ENCODE data around the gene THTPA.
A peak's percentile ranks its signal among the peaks of the same experiment; 100 is the strongest.

Gene THTPA

DNA sequence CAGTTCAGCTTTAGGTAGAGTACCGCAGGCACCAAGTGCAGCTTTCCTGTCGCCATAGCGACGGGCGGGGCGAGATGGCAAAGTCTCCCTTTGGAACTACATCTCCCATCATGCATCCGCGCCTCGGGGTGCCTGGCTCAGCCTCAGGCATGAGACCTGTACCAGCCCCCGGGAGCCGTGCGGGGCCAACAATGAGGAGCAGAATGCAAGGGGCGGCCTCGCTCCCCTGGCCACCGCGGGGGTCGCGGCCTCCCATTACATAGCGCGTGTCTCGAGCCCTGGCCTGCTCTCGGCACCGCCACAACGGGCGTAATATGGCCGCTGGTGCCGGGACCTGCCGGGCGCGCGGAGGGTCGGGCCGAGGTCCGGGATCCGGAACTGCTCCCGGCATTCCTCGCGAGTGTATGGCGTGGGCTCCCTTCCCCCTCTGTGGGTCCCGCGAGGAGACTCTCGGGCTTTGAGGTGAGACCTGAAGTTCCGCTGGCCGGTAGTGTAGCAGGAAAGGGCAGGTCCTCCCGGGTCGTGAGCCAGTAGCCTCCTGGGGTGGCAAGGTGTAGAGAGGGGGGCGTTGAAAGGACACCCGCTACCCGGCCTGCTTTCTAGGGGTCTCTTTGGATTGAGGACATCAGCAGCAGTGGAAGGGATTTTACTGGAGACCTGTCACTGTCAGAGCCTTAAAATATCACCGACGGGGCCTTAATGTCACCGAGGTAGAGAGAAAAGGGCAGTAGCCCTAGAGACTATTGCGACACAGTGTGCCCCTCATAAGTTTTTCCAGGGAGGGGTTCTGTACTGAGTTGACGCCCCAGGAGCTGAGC is at the start of gene THTPA:
Gene THTPA, plus strand, starts transcription at position 390 of the 818 bp plus-strand sequence. CDS start 487 bp downstream, outside the sequence.
- peak; percentile 93 for DNase-seq

DNA sequence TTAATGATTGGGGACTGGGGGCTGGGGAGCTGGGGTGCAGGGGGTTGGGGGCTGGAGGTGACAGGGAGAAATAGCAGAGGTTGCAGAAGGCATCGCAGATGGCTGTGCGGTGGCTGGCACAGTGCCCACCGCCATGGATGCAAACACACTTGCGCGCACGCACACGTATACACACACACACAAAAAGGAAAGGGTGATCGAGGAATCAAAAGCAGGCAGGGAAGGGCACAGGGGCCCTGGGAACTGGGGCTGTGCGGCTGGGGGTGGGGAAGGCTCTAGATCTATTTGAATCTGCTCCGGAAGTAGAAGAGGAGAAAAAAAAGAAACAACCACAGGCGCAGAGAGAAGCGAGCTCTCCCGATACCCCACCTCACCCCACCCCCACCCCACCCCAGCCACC is 43.9 kb upstream of the THTPA start:
- DNase-seq: no peak

- no peak for DNase-seq
Observed at GRCh38 chr14:23513005-23513817, 42.9 kb upstream of the THTPA start.

- DNase-seq: no peak
Observed at GRCh38 chr14:23513818-23514643, 42.0 kb upstream of the THTPA start.

- DNase-seq: no peak
Observed at GRCh38 chr14:23514644-23514957, 41.5 kb upstream of the THTPA start.

- DNase-seq: no peak
Observed at GRCh38 chr14:23517650-23518326, 38.3 kb upstream of the THTPA start.

- DNase-seq: no peak
Observed at GRCh38 chr14:23518709-23519108, 37.4 kb upstream of the THTPA start.

GRCh38 chr14:23520899-23521533 is 35.1 kb upstream of the THTPA start:
- DNase-seq: no peak

DNA sequence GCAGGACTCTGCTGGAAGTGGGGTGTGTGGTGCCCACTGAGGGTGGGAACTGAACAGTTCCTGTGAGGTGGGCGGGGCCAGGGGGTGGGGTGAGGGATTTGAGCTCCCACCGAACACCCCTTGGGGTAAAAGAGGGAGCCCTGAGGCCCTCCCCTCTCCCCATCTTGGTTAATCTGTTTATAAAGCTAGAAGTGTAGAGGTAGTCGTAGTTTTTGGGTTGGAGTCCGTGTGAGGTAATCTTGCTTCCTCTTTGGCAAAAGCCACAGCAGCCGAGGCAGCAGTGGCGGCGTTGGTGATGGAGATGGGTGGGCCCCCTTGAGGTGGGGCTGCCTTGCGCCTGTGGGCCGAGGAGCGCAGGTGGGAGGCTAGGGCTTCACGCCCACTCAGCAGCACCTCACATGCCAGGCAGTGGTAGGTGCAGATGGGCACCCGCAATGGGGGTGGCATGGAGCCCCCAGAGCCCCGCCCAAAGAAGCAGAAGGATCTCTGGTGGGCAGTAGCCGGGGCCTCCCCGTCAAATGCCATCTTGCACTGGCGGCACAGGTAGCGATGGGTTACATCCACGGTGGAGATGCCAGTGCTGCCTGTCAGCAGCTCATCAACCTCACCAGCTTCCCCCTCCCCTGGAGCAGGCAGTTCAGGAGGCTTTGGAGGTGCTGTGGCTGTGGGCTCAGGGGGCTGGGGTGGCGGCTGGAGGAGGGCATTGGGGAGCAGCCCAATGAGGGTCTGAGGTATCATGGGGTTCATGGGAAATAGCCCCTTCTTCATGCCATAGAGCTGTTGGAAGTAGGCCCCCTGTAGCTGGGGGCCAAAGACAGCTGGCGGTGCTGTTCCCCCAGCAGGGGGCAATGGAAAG is 34.1 kb upstream of the THTPA start:
- DNase-seq: no peak

DNA sequence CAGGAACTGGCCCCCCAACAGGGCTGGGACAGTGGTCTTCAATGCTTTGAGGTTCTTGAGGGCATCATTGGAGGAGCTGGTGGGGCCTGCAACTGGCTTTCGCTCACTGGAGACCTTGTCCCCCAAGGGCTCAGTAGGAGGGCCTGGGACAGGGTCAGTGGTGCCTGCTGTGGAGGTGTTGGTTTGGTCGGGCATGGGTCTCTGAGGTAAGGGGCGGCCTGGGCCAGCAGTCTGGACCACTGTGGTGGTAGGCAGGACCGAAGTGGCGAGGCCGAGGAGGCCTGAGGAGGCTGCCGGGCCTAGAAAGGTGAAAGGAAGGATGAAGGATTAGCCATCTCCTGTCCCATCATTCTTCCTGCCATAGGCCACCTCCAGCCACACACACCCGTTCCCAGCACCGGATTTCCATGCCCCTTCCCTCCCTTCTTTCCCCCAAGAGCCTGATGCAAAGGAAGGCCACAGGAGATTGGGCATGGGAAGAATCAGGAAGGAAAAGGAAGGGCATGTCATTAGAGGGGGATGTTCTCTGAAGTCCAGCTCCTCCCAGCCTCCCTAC is 33.4 kb upstream of the THTPA start:
- no peak for DNase-seq

DNA sequence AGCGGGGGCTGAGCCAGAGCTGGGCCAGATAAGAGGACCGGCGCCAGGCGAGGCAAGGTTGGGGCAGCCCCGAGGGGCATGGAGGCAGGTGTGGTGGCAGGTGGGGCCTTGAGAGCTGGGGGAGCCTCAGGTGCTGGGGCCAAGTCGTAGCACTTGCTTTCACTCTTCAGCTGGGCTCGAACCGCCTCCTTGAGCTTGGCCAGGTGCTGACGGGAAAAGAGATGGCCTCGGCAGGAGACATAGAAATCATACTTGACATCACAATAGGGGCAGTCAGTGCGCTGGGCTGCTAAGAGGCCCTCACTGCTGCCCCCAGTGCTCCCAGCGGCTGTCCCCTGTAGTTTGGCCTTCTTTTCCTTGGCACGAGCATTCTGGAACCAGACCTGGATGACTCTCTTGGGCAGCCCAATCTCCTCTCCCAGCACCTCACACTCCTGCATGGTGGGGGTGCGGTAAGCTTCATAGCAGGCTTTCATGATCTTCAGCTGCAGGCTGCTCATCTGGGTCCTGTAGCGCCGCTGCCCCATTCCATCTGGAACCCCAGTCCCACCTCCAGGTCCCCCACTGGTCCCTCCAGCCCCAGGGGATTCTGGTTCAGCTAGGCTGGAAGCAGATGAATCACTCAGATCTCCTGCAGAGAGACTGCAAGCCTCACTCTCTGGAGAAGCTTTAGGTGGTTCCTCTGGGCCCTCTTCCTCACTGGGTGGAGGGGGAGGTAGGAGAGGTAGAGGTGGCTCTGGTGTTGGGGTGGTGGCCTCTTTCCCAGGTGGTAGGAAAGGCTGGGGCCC is 32.6 kb upstream of the THTPA start:
- DNase-seq: no peak

DNA sequence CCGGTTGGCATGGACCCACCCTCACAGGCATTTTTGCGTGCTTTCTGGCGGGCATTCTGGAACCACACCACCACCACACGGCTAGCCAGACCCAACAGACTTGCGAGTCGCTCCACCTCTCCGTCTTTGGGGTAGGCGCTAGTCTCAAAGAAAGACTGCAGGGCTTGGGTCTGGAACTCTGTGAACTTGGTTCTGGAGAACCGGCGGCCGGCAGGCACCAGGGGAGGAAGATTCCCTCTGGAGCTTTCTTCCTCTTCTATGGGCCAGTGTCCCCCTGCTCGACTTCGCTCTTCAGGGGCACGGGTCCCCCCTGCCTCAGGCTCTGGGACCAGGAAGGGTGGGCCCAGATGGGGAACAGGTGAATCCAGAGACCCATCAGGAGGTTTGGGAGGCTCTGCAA is 31.1 kb upstream of the THTPA start:
- no peak for DNase-seq

GRCh38 chr14:23525611-23526010 is 30.5 kb upstream of the THTPA start:
- no peak for DNase-seq

DNA sequence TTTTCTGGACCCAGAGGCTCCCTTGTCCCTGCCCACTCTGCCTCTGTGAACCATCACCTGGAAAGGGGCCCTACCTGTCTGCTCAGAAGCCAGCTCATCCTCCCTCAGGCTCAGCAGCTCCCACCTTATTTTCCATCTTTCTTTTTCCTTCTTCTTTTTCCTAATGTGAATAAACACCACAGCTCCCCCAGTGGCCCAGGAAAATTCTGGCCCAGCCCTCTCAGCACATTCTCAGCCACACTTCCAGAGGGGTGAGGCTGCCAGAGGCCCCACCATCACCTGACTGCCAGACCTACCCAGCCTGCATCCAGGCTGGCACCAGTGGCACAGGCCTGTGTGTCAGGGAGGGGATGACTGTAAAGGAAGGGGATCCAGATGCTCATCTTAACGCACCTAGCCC is 27.5 kb upstream of the THTPA start:
- DNase-seq: no peak

- DNase-seq: no peak
Observed at GRCh38 chr14:23529016-23529415, 27.1 kb upstream of the THTPA start.

GRCh38 chr14:23530375-23531055 is 25.6 kb upstream of the THTPA start:
- no peak for DNase-seq

GRCh38 chr14:23531391-23531790 is 24.7 kb upstream of the THTPA start:
- DNase-seq: no peak

DNA sequence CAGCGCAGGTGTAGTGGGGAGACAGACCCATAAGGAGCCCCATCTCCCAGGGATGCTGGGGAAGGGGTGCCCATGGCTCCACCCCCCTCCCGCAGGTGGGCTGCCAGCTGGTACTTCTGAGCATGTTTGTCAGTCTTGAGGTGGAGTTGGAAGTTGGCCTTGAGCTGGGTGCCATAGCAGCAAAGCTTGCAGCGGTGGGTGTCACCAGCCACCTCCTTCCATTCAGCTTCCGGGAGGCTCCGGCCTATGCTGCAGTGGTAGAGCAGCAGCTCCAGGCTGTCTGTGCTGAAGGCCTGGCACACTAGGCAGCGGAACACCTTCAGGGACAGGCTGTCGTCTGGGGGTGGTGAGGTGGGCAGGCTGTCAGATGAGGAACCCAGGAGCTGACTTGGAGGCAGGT is 23.4 kb upstream of the THTPA start:
- no peak for DNase-seq

GRCh38 chr14:23533652-23534435 is 22.2 kb upstream of the THTPA start:
- no peak for DNase-seq

Measured in CD4-positive, alpha-beta T cell treated with Interleukin-12 subunit alpha and Interleukin-12 subunit beta, for 1 hour (primary cell).